Uterus (tissue), 2 donors: ENCODE measurements around the gene GRAPL.
"Not testable (repeated sequence)": the region's sequence is repeated elsewhere in the genome, so short reads cannot be mapped to it uniquely, and the experiment has no call there.

ENCODE experiments used
- CTCF ChIP-seq, 4 experiments: fragments of 200-600 bp in 2 of 4; fragments of 450-650 bp in 2 of 4; sonication (generic) in 2 of 4; IDR thresholded peaks; one replicate each; pipeline ENCODE4 v1.5.1; 2016 to 2019; ENCODE audit warnings: antibody characterized with exemption in 4 of 4, mild to moderate bottlenecking in 2 of 4, moderate library complexity in 1 of 4
- POLR2A ChIP-seq, 2 donors: fragments of 450-650 bp; IDR thresholded peaks; one replicate each; pipeline ENCODE4 v1.6.1; 2016; ENCODE audit warnings: antibody characterized with exemption in 2 of 2, mild to moderate bottlenecking in 1 of 2, moderate library complexity in 1 of 2

- TF ChIP-seq CTCF, POLR2A (IDR thresholded peaks at IDR 0.05): not testable (repeated sequence)
These were observed 2.1 kb downstream of the GRAPL start for GRCh38 chr17:19129500-19129899.
